Breast epithelium (tissue), 4 donors: ENCODE measurements around the gene PPFIA4. TPM values are rescaled to one million over a fixed set of nuclear protein-coding genes. Genes with fewer than 3 reads are reported as not detected.

Experiments
- DNase-seq, 2 donors: peaks; one replicate each; pipeline ENCODE4 v3.0.0-alpha.2; 2019; ENCODE audit warnings: low spot score in 2 of 2
- H3K27ac ChIP-seq, 2 donors: fragments of 200-600 bp; sonication (generic) in 1 of 2; one replicate each; pipeline ENCODE4 v1.5.1; 2016 to 2019; ENCODE audit warnings: mild to moderate bottlenecking in 1 of 2
- H3K27me3 ChIP-seq, 2 donors: fragments of 200-600 bp; sonication (generic) in 1 of 2; one replicate each; pipeline versions ENCODE4 v1.5.1 to v1.6.0; 2017 to 2019; ENCODE audit warnings: control low read depth in 1 of 2, mild to moderate bottlenecking in 1 of 2
- H3K36me3 ChIP-seq: fragments of 200-600 bp; one replicate; pipeline ENCODE4 v1.5.1; 2019
- H3K4me1 ChIP-seq, 2 donors: fragments of 200-600 bp; sonication (generic); one replicate each; pipeline ENCODE4 v1.5.1; 2016 to 2019; ENCODE audit warnings: control low read depth in 1 of 2
- H3K4me3 ChIP-seq, 3 donors: fragments of 200-600 bp; sonication (generic); 1 replicate in 2 of 3; 2 replicates in 1 of 3; pipeline ENCODE4 v1.5.1; 2016 to 2019; ENCODE audit warnings: mild to moderate bottlenecking in 3 of 3, moderate library complexity in 2 of 3
- H3K9me3 ChIP-seq, 2 donors: fragments of 200-600 bp; sonication (generic) in 1 of 2; one replicate each; pipeline ENCODE4 v1.5.1; 2016 to 2019; ENCODE audit warnings: control low read depth in 1 of 2
- CTCF ChIP-seq, 3 donors: fragments of 450-650 bp; IDR thresholded peaks; one replicate each; pipeline ENCODE4 v1.5.1; 2016 to 2017; ENCODE audit warnings: antibody characterized with exemption in 3 of 3, mild to moderate bottlenecking in 3 of 3, moderate library complexity in 3 of 3
- POLR2A ChIP-seq: fragments of 450-650 bp; IDR thresholded peaks from one replicate; pipeline ENCODE4 v1.6.1; 2016; ENCODE audit warnings: antibody characterized with exemption, mild to moderate bottlenecking, moderate library complexity
- POLR2AphosphoS5 ChIP-seq, 3 donors: sonication (generic); formaldehyde crosslinking; IDR thresholded peaks; one replicate each; pipeline ENCODE4 v1.6.1; 2017; ENCODE audit warnings: antibody characterized with exemption in 3 of 3
- intact Hi-C: fragments of 100-400 bp; cut with DNase I; formaldehyde crosslinking; loops from one replicate; pipeline ENCODE4 v1.15.1; 2023; ENCODE audit warnings: low total_unique reads
- total RNA-seq, 3 donors: library from RNA; depleted of rRNA; stranded (reverse); fragments of >200 nt; gene quantifications; one replicate each; pipeline ENCODE4 v1.1.0, GENCODE V29; 2016

Gene PPFIA4
- total RNA-seq, 3 donors from 2014 or later: 0.80 to 5.6 (median 2.9) TPM

GRCh38 chr1:203075236-203076030 lies 49.1 kb downstream of the PPFIA4 start:
- intact Hi-C loops: no loop called here
- no peak for TF ChIP-seq POLR2AphosphoS5 (IDR thresholded peaks at IDR 0.05)
- TF ChIP-seq CTCF (IDR thresholded peaks at IDR 0.05): no peak
- no peak for TF ChIP-seq POLR2A
- Histone ChIP-seq H3K4me3 (peak overlapping the region; percentile 27 to 61 (median 36)), H3K9me3 (no peaks in the 10 kb centered on the region), H3K36me3 (no peaks in the 10 kb centered on the region), H3K27ac (no peak overlapping the region), H3K27me3 (no peaks in the 10 kb centered on the region), H3K4me1 (no peaks in the 10 kb centered on the region)
- no peak for DNase-seq

- Histone ChIP-seq H3K9me3 (no peaks in the 10 kb centered on the region), H3K27me3 (no peaks in the 10 kb centered on the region), H3K36me3 (no peaks in the 10 kb centered on the region), H3K4me1 (no peaks in the 10 kb centered on the region), H3K27ac (no peak overlapping the region), H3K4me3 (peak overlapping the region; percentile 27 to 61 (median 36))
- intact Hi-C loops: no loop called here
- TF ChIP-seq POLR2A: no peak
- TF ChIP-seq CTCF (IDR thresholded peaks at IDR 0.05): no peak
- no peak for TF ChIP-seq POLR2AphosphoS5 (IDR thresholded peaks at IDR 0.05)
- no peak for DNase-seq
Observed at GRCh38 chr1:203076031-203076511, 49.8 kb downstream of the PPFIA4 start.

GRCh38 chr1:203077367-203077766 lies 51.1 kb downstream of the PPFIA4 start:
- H3K36me3 ChIP-seq: no peaks in the 10 kb centered on the region
- no peak for DNase-seq
- no peak overlapping the region for H3K4me3 ChIP-seq
- H3K27ac ChIP-seq: no peak overlapping the region
- H3K9me3 ChIP-seq: no peaks in the 10 kb centered on the region
- TF ChIP-seq CTCF (IDR thresholded peaks at IDR 0.05) (no peak), POLR2A (no peak), POLR2AphosphoS5 (IDR thresholded peaks at IDR 0.05) (no peak)
- intact Hi-C loops: no loop called here
- H3K4me1 ChIP-seq: no peaks in the 10 kb centered on the region
- H3K27me3 ChIP-seq: no peaks in the 10 kb centered on the region

GRCh38 chr1:203077956-203078355 lies 51.7 kb downstream of the PPFIA4 start:
- TF ChIP-seq CTCF (IDR thresholded peaks at IDR 0.05): no peak
- TF ChIP-seq POLR2AphosphoS5 (IDR thresholded peaks at IDR 0.05): no peak
- H3K36me3 ChIP-seq: no peaks in the 10 kb centered on the region
- H3K4me1 ChIP-seq: no peaks in the 10 kb centered on the region
- intact Hi-C loops: no loop called here
- H3K27me3 ChIP-seq: no peaks in the 10 kb centered on the region
- DNase-seq: no peak
- H3K27ac ChIP-seq: no peak overlapping the region
- H3K4me3 ChIP-seq: no peak overlapping the region
- H3K9me3 ChIP-seq: no peaks in the 10 kb centered on the region

- no peaks in the 10 kb centered on the region for H3K4me1 ChIP-seq
- TF ChIP-seq POLR2AphosphoS5 (IDR thresholded peaks at IDR 0.05) (no peak), CTCF (IDR thresholded peaks at IDR 0.05) (no peak), POLR2A (no peak)
- no peak for DNase-seq
- intact Hi-C loops: no loop called here
- H3K9me3 ChIP-seq: no peaks in the 10 kb centered on the region
- H3K27ac ChIP-seq: no peak overlapping the region
- H3K36me3 ChIP-seq: no peaks in the 10 kb centered on the region
- H3K27me3 ChIP-seq: no peaks in the 10 kb centered on the region
- no peak overlapping the region for H3K4me3 ChIP-seq
Observed at GRCh38 chr1:203078478-203078877, 52.2 kb downstream of the PPFIA4 start.
